Right renal cortex interstitium (tissue), 3 donors: ENCODE results near the gene MTHFR. TPM values are rescaled to one million over a fixed set of nuclear protein-coding genes. Genes with fewer than 3 reads are reported as not detected.

Experiments used
- DNase-seq, 3 donors: peaks; one replicate each; pipeline ENCODE4 v3.0.0-alpha.2; 2013; ENCODE audit warnings: low read depth in 3 of 3, low spot score in 2 of 3
- polyA plus RNA-seq, 3 donors: library from polyadenylated mRNA; unstranded; fragments of 120-200 nt; gene quantifications; one replicate each; pipeline ENCODE4 v1.2.1, GENCODE V29; 2013; ENCODE audit not compliant: insufficient read length in 3 of 3

MTHFR gene
- 10 to 100 TPM; 15.4 to 18.8 (median 17.2) TPM for polyA plus RNA-seq

DNA sequence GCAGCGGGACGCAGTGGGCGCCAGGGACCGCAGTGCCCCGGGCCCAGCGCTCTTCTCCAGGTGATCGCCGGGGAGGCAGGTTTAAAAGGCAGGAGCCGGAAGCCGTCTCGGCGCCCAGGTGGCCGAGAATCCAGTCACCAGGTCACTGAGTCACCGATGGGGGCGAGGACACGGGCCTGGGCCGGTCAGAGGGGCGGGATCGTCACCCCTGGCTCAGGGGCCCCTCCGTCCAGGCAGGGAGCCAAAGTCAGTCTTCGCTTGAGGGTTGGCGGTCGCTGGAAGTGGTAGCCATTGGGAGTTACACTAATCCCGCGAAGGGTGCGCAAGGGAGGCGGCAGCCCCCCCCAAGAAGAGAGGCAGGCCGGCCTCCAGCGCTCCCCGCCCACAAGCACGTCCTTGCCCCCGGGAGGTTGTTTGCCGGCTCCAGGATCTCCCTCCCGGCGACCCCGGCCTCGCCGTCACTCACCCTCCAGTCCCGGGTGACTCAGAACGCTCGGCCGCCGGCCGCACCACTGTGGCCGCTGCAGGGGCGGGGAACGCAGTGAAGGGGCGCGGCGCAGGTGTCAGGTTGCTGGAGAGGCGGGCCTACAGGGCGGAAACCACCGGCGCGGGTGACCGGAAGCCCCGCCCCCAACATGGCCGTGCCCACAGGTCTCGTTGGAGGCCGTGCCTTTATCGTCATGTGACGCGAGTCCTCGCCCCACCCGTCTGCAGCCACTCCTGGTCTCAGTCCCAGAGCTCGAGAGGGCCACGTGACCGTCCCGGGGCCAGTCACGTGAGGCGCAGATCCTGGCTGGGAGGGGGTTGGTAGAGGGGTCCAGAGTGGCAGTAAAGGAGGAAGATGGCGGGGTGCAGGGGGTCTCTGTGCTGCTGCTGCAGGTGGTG lies at the start of gene MTHFR, which contains the start of gene CLCN6:
Gene MTHFR, minus strand, starts transcription at position 543 of the 885 bp plus-strand sequence. CDS start 2,848 bp downstream, outside the sequence.
Gene CLCN6, plus strand, starts transcription at position 770 of the 885 bp plus-strand sequence. Its CDS starts 72 bp downstream, at position 842.
- DNase-seq: peak; percentile 93 to 97 (median 97)

- DNase-seq: no peak
These were observed 49.7 kb upstream of the MTHFR start for GRCh38 chr1:11855430-11855829.

- DNase-seq: no peak
These were observed 48.8 kb upstream of the MTHFR start for GRCh38 chr1:11854519-11854918.

DNA sequence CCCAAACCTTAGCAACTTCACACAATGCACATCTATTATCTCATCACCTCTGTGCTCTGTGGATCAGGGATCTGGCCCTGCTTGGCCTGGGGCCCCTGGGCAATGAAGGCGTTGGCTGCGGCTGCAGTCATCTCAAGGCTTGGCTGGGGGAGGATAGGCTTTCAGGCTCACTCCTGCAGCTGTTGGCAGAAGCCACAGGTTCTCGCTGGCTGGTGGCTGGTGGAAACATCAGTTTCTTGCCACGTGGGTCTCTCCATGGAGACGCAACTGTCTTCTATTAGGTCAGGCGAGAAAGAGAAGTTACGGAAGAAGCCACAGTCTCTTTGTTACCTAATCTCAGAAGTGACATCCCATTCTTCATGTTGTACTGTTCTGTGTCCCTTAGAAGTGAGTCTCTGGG lies 45.4 kb upstream of the MTHFR start:
- no peak for DNase-seq

DNA sequence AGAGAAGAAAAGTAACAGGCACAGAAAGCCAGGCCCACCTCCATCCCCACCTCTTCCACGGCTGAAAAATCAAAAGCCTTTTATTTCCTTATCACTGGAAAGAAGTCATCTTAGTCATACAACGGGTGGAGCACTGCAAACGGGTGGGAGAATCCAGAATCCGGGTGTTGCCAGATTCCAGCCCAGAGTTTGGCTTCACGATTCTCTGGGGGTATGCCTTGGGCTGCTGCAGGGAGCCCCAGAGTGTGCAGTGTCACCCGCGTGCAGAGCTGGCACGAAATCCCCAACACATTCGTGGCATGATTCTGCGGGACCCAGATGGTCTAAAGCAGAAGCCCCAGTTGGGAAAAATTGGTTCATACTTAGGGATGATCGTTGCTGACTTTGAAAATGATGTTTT lies 44.4 kb upstream of the MTHFR start:
- DNase-seq: no peak

DNA sequence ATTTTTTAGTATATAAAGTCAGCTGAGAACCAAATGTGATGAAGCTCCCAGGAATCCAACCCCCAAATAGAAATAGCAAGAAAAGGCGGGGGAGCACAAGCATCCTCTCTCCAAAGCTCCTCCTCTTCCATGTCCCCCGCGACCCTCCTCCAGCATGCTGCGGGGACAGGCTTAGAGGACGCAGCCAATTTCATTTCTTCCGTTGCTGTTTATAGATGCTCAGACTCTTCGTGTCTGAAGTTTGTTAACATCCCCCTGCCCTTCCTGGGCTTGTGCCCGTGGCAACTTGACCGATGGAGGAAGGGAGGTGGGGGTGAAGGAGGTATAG lies 42.6 kb upstream of the MTHFR start:
- DNase-seq: no peak

GRCh38 chr1:11847667-11848372 lies 42.1 kb upstream of the MTHFR start, which contains the start of gene NPPA:
NPPA (minus strand) TSS chr1:11847783; CDS start chr1:11847684, 99 bp downstream.
- no peak for DNase-seq

DNA sequence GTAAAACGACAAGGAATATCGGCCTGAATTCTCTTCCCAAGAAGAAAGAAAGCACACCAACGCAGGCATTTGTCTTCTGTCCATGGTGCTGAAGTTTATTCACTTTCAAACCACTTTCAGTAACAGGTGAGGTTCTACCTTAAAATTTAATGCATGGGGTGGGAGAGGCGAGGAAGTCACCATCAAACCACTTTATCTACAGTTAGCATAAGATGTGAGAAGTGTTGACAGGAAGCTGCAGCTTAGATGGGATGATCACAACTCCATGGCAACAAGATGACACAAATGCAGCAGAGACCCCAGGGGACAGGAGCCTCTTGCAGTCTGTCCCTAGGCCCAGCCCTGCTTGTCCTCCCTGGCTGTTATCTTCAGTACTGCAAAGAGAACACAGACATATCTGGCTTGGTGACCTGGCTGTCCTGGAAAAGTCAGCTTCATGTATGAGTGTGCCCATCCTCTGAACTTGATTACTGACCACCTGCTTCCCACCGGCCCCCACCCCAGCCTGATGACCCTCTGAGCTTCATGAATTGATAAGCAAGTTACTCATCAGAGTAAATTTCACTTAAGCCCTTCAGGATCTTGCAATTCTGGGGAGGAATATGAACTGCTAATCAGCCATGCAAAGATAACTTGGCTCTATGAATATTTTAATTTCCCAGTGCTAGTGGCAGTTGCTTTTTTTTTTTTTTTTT lies 40.0 kb upstream of the MTHFR start:
- no peak for DNase-seq

- DNase-seq: no peak
These were observed 36.6 kb upstream of the MTHFR start for GRCh38 chr1:11842154-11843041.

DNA sequence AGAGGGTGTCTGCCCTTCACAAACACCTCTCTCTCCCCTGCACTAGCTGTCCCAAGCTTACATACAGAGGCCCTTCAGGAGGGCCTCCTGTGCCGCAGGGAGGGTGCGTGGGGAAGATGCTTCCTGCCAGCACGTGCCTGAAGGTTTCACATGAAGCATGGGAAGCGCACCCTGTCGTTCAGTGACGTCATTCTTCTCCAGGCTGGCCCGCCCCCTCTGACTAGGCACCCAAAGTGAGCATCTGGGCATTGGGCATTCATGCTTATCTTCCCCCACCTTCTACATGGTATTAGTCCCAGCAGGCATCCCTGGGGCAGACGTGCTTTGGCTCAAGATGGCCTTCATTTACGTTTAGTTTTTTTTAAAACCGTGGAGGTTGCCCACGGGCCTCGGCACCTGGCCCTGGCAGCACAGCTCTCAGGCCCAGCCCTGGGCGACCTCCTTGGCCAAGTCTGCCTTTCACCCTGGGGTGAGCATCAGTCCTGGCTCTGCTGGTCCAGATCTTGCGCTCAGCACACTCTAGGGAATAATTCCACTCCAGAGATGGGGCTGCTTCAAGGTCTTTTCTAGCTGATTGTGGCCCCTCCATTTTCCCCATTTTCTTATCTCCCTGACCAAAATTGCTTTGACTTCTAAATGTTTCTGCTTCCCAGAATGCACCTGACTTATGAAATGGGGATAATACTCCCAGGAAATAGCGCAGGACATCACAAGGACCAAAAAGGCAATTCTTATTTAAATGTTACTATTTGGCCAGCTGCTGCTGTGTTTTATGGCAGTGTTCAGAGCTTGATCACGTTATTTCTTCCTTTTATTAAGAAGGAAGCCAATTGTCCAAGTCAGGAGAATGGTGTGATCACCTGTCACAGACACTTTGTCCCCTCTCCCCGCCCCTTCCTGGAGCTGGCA lies 35.7 kb upstream of the MTHFR start:
- DNase-seq: no peak

DNA sequence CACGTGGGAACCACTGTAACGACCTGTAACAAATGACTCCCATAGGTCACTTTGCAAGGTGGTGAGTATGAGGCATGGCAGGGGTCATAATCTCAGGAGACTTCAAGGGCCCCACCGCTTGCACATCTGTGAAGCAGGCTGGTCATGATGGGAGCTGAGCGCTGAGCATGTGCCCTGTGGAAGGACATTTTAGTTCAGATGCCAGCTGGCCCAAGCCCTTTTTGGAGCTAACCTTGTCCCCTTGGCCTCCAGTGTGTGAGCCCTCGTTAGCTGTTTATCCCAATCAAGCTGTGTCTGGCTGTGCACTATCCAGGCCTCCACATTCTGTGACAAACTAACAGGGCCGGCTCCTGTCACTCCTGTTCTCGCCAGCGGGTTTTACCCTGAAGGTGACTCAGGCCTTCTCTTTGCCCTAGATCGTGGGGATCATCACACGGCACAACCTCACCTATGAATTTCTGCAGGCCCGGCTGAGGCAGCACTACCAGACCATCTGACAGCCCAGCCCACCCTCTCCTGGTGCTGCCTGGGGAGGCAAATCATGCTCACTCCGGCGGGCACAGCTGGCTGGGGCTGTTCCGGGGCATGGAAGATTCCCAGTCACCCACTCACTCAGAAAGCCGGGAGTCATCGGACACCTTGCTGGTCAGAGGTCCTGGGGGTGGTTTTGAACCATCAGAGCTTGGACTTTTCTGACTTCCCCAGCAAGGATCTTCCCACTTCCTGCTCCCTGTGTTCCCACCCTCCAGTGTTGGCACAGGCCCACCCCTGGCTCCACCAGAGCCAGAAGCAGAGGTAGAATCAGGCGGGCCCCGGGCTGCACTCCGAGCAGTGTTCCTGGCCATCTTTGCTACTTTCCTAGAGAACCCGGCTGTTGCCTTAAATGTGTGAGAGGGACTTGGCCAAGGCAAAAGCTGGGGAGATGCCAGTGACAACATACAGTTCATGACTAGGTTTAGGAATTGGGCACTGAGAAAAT lies 34.3 kb upstream of the MTHFR start:
- DNase-seq: no peak

DNA sequence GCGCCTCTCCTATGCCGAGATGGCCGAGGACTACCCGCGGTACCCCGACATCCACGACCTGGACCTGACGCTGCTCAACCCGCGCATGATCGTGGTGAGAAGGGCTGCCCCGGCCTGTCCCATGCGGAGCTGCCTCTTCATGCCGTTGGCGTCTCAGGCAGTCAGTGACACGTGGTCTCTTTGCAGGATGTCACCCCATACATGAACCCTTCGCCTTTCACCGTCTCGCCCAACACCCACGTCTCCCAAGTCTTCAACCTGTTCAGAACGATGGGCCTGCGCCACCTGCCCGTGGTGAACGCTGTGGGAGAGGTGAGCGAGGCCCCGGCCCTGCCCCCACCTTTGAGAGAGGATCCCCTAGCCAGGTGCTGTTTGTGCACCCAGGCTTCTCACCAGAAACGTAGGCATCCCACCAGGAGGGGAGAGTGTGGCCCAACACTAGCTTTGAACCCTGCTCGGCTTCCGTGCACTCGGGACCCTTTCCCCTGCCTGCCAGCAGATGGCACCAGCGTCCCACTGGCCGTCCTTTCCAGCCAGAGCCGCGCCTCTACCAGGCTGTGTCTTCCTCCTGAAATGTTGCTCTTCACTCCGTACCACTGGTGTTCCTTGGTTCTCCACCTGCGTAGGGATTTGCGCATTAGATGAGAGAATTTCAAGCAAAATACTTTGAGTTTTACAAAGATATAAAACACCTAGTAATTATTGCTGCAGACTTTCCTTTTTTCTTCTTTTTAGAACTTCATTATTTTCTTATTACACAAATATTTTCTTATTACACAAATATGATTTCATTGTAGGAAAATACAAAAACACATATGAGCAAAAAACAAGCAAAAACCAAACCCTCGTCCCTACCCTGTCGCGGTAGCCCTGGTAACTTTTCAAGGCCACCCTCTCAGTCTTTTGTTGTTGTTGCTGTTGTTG lies 32.8 kb upstream of the MTHFR start:
- DNase-seq: no peak

DNA sequence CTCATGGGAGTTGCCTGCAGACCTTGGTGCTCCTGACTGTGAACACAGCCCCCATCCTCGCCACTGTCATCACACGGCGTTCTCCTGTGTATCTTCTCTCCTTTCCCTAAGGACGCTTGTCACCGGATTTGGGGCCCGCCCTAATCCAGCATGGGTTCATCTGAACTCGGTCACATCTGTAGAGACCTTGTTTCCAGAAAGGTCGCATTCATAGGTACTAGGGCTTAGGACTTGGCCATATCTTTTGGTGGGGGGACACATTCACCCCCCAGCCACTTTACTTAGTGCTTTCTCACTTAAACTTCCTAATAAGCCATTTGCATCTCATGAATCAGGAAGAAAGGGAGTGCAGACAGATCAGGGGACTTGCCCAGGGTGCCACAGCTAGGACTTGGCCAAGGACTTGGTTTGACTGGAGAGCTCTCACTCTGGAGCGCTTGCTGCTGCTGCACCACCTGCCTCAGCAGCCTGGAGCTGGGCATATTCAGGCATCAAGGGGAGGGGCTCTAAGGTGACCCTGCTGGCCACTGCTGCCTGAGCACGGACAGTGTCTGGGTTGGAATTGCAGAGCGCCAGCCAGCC lies 32.1 kb upstream of the MTHFR start:
- no peak for DNase-seq

DNA sequence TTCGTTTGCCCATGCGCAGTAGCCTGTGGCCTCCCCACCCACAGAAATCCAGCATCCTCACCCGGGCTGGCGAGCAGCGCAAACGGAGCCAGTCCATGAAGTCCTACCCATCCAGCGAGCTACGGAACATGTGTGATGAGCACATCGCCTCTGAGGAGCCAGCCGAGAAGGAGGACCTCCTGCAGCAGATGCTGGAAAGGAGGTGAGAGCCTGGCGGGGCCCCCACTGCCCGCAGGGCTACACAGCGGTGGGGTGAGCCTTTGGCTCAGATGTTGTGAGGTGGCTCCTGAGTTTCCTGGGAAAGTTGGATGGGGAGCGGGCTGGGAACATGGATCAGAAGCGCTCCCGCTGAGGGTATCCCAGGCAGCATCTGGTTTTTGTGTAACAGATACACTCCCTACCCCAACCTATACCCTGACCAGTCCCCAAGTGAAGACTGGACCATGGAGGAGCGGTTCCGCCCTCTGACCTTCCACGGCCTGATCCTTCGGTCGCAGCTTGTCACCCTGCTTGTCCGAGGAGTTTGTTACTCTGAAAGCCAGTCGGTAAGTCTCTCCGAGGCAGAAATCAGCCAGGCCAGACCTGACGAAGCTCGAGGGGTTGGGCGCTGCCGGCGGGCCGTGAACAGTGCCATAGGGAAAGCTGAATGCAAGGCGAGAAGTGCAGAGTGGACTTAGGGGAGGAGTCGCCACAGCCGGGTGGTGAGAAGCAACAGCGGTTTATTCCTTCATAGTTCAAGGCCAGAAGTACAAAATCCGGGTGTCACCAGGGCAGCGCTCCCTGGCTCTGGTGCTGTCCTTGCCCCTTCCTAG lies 31.4 kb upstream of the MTHFR start:
- DNase-seq: no peak

DNA sequence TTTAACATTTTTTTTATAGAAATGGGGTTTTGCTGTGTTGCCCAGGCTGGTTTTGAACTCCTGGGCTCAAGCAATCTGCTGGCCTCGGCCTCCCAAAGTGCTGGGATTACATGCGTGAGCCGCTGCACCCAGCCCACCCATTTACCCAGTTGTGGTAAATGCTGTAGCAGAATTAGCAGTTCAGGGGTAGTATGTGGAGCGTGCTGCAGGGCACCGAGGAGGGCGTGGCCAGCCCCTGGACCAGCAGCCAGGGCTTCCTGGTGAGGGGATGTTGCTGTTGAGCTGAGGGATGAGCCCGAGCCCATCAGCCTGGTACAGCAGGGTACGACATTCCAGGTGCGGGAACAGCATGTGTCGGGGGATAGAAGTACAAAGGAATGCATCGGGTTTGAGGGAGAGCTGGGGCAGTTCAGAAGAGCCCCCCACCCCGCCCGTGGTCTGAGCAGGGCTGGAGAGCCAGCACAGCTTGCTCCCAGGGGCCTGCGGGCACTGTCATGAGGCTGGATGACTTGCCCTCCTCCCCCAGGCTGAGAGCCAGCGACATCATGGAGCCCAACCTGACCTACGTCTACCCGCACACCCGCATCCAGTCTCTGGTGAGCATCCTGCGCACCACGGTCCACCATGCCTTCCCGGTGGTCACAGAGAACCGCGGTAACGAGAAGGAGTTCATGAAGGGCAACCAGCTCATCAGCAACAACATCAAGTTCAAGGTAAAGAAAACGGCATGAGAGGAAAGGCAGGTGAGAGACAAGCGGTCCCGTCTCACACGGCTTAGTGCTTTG lies 29.9 kb upstream of the MTHFR start:
- DNase-seq: no peak
